HG02840 (cell line): ENCODE data around the gene CPLX3.

Experiments
- ATAC-seq: cut with Tn5 transposase; IDR thresholded peaks from one replicate; pipeline ENCODE4 v1.9.1; 2021; ENCODE audit warnings: mild to moderate bottlenecking, moderate library complexity, moderate number of reproducible peaks; ENCODE audit not compliant: unreplicated experiment, low FRiP score

CPLX3 gene

DNA sequence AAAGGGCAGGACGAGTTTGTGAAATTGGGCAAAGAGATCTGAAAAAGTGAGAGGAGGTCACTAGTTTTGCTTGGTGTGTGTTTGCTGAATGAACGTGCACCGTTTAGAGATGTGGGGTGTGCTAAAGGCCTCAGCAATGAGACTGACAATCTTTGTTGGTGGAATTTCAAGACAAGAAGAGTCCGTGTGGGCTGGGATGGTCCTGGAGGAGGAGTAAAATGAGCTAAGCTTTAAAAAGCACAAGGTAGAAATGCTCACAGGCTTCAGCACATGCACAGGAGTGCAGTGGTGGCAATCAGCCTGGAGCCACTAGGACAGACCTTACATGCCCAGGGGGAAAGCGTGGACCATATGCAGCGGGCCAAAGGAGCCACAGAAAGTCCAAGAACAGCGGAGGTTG is 1.5 kb upstream of the CPLX3 start:
- ATAC-seq = no peak

DNA sequence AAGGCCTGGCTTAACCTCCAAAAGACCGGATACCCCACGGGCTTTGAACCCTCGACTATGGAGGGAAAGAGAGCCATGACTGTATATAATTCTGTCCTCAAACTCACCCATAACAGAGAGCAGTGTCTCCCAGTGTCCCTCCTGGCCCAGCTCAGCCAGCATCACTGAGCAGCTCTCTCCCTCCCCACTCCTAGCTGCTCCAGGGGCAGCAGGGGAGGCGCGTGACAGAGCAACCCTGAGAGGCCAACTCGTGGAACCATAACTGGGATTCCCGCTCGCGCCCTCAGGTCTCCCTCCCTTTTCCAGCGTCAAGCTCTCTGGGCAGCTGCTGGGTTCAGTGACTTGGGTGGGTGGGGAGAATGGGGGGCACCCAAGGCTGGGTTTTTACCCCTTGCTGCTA is 561 bp upstream of the CPLX3 start:
- ATAC-seq = no peak

DNA sequence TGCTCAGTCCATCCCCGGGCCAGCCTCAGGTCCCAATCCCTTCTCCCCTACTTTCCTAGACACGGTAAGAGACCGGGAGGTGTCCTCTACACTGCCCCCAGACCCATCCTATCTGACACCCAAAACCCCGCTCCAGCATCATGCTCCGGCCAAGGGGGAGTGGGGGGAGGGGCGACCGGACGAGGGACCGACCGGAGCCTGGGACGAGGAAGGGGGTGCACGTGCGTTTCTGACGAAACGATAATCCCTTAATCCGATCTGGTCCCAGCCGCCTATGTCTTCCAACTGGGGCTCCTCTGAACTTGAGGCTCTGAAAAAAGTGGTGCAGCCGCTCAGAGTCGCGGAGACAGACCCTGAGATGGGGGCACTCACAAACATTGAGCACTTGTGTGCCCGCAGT is 494 bp downstream of the CPLX3 start:
- ATAC-seq = no peak

DNA sequence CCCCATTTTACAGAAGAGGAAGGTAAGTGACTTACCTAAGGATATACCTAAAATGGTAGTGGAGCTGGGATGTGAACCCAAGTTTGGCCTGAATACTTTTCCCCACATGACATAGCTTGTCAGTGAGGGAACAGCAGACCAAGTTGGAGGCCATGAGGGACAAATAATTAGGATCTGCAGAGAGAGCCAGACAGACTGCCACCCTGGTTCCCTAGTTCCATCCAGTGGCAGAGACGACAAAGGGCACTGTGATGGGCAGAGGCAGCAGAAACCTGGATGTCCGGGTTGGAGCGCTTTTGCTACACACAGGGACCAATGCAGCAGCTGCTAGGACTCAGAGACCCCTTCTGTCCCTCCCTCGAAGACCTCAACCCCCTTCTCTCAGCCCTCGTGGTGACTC is 1.2 kb downstream of the CPLX3 start:
- no peak for ATAC-seq

DNA sequence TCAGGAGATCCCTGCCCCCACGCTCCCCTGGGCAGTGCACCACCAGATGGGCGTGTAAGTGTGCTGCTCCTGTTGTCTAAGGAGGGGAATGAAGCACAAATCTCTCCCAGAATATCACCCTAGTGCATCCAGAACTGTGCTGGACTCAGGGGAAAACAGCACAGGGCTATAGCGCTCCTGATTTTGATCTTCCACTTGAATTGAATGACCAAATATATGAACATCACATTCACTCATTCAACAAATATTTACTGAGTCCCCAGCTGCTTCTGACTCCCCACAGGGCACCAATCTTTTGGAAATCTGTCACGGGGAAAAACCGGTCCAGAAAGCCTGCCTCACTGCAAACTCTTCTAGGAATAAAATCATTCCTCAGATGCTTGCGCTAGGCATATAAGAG is 2.4 kb downstream of the CPLX3 start:
- no peak for ATAC-seq

DNA sequence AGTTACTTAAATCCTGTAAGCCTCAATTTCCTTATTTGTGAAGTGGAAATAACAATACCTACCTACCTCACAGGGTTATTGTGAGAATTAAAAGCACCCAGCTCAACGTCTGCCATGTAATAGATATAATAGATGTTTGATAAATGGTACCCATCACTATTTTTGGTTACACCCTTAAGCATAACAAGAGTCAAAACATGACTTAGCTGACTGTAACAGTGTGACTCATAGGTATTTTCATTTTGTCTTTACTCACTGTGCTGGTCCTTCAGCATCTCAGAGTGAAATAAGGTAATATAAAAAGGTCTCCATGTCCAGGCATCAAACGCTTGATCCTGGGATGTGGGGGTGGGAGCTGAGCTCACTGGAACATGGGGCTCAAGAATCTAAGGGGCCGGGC is 3.1 kb downstream of the CPLX3 start:
- no peak for ATAC-seq

DNA sequence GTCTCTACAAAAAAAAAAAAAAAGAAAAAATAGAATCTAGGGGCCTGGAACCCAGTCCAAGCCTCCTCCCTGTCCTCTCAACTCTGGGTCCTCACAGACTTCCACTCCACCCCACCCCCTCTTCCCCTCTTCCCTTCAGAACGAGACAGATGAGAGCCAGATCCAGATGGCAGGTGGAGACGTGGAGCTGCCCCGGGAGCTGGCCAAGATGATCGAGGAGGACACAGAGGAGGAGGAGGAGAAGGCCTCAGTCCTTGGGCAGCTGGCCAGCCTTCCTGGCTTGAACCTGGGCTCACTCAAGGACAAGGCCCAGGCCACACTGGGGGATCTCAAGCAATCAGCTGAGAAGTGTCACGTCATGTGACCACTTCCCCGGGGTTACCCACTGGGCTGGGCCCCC is 3.6 kb downstream of the CPLX3 start:
- no peak for ATAC-seq

DNA sequence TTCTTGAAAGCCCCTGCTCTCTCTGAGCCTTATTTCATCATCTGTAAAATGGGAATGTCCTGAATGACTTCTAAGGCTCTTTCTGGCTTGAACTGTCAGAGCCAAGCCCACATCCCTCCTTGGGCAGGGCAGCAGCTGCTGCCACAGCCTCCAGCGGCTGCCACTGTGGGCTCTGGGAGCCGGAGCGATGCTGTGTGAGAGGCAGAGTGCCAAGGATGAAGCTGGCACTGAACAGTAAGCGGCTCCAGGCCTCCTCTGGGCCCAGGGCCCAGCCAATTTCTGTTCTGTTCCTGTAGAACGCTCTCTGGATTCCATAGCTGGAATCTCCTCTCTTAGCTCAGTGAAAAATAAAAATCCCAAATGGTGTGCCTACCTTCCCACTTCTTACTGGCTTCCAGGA is 4.4 kb downstream of the CPLX3 start:
- ATAC-seq = no peak

DNA sequence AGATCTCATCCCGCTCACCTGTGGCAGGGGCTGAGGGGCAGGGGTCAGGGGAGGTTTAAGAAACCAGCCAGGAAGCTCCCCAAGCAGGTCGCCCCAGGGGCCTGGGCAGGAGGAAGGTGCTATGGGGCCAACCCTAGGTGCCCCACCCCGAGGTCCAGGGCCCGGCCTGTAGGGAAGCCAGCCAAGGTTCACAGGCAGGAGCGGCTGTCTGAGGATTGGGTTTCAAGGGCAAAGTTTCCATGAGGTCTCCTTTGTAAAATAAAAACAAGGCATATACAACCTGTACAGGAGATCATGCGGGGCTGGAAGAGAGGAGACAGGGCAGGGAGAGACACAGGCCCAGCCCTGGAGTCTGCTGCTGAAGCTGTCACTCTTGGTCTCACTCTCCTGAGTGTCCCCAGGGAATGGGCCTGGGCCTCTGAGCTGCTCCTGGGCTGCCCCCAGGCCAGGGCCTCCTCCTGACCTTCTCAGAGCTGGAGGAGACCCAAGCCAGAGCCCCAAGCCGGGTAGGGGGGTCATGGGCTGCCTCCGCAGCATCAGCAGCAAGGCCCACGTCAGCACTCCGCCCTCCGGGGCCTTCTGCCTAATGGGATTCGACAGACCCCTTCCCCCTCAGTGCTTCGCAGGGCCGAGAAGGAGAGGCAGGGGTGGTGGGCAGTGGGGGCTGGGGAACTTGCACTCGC is 5.5 kb downstream of the CPLX3 start:
- ATAC-seq = no peak

DNA sequence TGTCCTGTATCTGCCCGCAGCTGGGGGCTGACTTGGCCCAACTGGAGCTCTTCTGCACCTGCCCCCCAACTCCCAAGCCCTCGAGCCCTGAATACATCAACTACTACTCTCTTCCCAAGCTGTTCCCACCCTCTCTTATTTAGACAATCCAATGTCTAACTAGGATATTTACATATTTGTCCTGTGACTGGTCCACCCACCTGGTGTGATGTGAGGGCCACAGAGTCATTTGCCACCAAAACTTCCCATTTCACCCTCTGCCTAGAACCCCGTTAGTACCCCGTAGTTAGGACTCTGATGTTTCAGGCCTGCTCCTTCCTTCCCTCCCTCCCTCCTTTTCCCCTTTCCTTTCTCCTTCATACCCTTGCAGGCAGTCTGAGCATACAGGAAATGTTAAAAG is 6.4 kb downstream of the CPLX3 start:
- ATAC-seq = no peak

DNA sequence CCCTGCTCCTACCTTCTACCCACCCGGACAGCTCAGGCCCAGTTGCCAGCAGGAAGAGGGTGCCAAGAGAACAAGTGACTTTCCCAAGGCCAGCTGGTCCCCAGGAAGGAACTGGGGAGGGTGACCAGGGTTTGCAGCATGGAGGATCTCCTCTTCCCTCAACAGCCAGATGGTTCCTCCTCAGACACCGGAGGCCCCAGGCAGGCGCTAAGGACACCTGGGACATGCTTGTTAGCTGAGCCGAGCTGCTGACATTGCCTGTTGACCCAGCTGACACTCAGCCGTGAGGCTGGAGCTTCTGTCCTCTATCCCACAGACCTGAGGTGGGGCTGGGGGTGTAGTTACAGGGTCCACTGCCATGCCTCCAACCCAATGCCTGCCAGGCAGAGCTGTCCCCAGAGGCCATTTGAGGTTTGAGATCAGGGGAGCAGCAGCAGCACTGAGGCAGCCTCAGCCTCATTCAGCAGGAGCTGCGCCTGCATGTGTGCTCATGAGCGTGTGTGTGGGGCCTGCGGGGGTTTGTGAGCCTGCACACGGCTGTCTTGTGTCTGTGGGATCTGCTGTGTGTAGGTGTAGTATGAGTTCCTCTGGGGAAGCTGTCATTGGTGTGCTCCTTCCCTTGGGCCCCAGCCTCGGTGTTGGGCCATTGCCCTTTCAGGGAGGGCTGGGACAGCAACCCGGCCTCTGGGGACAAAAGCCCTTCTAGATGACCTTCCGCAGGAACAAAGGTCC is 7.1 kb downstream of the CPLX3 start:
- no peak for ATAC-seq

DNA sequence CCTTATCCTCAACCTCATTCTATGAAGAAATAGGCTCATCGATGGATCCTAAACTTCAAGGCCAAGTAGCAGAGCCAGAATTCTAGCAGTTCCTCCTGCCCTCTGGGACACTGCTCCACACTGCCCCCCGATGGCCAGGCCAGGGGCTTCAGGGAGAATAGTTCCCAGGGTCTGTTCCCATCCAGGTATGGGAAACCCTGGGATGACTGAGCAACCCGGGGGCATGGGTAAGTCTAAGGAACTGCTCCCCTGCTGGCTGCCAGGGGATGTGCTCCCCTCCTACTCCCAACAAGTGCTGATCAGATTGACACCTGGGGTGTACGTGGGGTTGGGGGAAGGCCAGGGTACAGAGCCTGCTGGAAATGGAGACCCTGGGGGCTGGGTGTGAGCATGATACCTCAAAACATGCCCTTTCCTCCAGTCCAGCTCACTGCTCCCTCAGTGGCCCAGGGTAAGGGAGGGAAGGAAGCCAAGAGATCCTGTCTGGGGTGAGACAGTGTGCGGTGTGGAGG is 8.9 kb downstream of the CPLX3 start:
- ATAC-seq = no peak

DNA sequence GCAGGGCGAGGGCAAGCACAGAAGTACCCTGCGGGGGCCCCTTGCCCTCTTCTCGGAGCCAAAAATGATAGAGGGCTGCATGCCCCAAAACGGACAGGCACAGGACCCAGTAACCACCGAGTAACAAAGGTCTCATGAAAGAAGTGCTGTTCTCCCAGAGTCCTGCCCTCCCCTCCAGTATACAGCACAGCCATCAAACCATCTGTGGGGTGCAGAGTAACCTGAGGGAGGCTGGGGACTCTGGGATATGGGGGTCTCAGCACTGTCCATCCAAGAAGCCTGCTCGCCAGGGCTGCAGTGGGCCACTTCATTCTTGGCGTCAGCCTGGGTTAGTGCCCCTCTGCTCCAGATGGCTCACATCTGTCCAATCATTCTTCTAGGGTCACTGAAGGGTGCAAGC is 10.4 kb downstream of the CPLX3 start:
- ATAC-seq = no peak

DNA sequence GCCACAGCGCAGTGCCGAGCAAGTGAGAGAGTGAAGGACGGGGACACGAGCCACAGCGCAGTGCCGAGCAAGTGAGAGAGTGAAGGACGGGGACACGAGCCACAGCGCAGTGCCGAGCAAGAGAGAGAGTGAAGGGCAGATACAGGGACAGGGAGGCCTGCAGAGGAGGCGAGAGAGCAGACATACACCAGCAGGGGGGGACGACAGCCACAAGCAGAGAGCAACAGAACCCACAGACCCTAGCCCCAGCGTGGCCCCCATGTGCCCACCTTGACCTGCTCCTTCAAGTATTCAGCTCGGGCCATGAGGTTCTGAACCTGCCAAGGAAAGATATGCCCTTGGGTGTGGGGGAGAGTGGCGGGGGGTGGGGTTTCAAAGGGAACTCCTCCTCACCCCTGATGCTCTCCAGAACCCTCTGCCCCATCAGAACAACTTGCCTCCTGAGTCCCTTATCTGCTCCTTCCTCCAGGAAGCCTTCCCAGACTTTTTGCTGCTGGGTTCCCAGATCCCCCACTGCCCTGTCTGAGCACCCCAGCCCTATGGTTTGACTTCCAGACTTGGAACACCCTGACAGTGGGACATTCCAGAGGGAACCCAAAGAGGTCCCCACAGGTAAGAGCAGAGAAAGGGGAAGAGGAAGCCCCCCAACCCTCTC is 11.2 kb downstream of the CPLX3 start:
- no peak for ATAC-seq

DNA sequence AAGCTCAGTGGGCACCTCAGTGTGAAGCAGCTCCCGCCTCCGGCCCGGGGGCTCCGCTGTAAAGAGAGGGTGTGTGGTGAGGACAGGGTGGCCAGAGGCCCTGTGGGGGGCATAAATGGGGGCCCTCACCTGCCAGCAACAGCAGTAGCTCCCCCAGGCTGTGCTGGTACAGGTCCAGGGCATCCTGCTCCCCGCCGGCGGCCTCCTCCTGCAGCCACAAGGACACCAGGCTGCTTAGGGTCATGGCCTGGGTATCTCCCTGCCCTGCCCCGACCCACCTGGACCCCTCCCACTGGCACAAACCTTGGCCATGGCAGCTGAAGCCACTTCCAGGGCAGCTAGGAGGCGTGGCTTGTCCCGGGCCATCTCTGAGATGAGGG is 11.7 kb downstream of the CPLX3 start:
- ATAC-seq = no peak

DNA sequence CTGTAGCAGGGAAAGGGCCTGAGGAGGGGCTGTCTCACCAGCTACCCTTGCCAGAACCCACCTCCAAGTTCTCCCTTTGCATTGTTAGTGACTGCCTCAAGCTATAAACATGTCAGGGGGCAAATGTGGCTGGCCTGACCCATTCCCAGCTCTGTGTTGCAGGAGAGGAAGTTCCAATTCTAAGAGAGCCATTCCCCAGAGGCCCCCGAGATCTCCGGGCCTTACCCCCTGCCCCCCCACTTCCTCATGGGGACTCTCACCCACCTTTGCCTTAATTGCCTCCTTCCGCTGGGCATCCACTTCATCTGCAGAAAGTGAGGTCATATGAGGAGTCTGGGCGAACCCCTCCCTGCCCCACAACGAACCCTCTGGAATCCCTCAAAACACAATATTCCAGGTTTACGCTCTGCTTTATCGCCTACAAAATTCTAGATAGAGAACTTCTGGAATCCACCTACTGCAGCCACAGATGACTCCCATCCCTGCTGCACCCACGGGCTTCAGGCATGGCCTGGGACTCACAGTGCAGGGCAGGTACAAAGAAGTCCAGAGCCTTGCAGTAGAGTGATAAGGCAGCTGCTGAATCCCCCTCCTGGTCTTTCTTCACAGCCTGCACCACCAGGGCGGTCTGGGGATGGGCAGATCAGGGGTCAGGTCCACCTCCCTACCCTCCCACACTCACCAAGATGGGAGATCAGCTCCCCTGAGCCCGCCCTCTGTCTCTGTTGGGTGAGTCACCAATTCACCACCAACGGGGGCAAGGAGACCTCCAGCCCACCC is 12.5 kb downstream of the CPLX3 start:
- ATAC-seq = no peak

DNA sequence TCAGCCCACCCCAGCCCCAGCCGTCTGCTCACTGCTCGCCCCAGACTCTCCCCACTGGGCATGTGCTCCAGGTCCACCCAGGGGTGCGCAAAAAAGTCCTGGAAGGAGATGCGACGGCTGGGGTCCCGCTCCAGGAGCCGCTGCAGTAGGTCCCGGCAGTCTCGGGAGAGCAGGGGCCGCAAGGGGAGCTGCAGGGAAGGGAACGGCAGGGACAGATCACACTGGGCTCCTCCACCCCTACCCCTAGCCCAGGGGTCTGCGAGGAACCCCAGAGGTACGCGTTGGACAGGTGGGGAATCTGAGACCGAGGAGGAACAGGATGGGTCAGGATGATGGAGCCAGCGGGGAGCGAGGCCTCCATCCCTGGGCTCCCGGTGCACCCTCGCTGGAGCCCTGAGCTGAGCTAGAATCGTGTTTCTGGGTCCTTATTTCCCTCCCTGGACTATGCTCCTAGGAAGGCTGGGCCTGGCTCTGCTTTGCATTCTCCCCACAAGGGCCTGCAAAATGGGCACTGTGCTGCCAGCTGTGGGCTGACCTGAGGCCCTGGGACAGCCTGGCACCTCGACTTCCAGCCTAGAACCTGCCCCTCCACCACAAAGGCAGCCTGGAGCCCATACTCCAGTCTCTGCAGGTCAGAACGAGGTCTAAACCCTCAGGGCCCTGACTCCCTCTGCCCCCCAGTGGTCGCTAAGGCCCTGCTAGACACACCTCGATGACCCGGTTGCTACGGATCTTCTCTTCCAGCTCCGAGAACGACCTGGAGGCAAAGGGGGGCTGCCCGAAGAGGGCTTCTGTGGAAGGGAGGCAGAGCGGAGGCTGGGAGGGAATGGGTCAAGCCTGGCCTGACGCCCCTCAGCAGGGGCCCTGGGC is 13.3 kb downstream of the CPLX3 start:
- no peak for ATAC-seq

DNA sequence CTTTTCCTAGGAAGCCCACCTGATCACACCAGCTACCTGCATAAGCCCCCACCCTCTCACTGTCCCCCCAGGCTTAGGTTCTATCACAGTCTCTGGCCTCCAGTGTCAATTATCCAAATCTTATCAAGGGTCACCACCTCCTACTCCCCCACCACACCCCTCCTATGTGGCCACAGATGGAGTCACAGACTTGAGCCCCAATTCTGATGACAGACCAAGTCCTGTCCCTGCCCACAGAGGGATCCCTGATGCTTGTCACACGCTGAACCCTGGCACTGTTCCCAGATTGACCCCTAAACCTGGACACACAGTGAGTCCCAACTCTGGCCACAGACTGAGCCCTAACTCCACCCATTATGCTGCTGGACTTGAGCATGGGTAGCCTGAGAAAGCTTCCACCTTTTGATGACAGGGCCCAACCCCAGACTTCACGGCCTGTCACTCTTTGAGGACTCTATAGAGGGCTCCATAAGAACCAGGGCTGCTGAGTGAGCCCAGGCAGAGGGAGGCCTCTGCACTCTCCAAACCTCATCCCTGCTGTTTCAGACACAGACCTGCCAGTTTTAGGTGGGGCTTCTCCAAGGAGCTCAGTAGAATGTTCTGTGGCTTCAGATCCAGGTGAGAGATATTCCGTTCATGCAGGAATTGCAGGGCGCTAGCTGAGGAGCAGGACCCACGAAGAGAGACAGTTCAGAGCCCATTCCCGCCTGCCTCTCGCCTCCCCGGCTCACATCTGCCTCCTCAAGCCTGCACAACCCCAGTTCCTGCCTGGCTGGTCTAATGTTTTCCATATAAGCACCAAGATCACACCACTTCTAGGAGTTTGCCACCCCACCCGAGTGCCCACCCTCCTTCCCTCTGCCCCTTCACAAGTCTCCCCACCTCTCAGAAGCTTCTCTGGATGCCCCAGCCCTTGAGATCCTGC is 14.7 kb downstream of the CPLX3 start:
- no peak for ATAC-seq

DNA sequence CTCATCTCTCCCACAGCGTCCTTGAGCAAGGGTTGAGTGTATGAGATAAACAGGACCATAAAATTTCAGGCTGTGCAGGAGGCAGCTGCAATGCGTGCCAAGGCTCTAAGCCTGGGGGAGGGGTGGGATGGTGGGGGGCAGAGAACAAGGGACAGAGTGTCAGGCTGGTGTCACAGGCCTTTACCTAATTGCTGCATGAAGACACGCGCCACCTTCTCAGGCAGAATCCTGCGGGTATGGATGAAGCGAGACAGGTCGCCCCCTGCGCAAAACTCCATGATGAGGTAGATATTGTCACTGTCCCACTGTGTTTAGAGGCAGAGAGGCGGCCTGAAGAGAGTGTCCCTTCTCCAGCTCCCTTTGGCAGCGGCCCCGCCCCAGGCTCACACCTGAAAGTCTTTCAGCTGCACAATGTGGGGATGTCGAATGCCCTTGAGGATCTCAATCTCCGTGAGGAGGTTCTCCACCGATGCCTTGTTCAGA is 15.5 kb downstream of the CPLX3 start:
- no peak for ATAC-seq
